Stimulated activated CD8-positive, alpha-beta memory T cell treated with anti-CD3 and anti-CD28 coated beads, Interleukin-15, amount 100 ng/mL, for 1 hour (primary cell): ENCODE data around the gene ADAMTS6.
A peak's percentile ranks its signal among the peaks of the same experiment; 100 is the strongest.

Source experiments
- DNase-seq: peaks from one replicate; pipeline ENCODE4 v3.0.0-alpha.2; 2020; ENCODE audit warnings: low read depth

Gene ADAMTS6

DNA sequence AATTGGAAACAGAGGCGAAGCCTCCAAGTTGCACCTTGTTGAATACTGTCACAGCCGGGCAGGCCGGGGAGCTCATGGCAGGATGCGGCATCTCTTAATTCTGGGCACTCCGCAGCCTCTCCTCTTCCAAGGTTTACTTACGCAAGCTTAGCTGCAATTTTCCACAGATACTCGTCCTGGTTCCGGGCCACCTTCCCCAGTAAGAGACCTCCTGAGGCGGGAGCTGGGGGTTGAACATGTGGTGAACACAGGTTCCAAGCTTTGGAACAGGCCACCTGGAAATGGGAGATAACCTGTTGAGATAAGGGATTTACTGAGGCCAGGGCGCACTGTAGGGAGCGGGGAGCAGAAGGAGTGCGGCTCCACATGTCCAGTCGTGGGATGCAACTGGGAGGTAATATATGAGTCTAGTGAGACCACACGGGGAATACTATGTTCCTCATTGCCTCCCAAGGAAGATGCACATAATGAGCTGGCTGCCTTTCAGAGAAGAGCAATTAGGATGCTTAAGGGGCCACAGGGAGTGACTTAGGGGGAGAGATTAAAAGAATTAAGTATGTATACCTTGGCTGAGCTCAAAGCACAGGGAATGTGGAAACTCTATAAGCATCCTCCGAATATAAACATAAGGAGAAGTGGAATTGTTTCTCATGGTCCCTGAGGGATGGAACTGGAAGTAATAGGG is 377.8 kb downstream of the ADAMTS6 start:
- no peak for DNase-seq

GRCh38 chr5:65102976-65103711 is 378.6 kb downstream of the ADAMTS6 start:
- peak; percentile 20 for DNase-seq

GRCh38 chr5:65102371-65102975 is 379.2 kb downstream of the ADAMTS6 start:
- DNase-seq, result no peak

DNA sequence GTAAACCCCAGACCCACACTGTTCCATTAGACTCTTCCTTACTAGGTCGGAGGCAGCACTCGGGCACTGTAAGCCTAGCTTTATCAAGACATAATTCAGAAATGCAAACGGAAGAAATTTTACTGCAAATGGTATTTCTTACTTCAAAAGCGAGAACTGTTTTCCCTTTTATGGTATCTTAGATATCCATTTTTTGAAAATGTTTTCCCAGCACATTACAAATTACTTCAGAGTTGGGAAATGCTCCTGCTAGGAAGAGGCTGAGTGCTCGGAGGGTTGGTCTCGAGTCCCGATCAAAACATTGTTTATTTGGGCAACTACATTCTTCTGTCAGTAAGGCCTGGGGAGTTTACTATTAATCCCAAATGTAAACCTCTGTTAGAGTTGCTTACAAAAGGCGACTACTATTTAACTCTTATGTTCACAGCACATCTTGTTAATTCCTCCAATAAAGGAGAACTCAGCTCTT is 380.1 kb downstream of the ADAMTS6 start:
- DNase-seq, result no peak

DNA sequence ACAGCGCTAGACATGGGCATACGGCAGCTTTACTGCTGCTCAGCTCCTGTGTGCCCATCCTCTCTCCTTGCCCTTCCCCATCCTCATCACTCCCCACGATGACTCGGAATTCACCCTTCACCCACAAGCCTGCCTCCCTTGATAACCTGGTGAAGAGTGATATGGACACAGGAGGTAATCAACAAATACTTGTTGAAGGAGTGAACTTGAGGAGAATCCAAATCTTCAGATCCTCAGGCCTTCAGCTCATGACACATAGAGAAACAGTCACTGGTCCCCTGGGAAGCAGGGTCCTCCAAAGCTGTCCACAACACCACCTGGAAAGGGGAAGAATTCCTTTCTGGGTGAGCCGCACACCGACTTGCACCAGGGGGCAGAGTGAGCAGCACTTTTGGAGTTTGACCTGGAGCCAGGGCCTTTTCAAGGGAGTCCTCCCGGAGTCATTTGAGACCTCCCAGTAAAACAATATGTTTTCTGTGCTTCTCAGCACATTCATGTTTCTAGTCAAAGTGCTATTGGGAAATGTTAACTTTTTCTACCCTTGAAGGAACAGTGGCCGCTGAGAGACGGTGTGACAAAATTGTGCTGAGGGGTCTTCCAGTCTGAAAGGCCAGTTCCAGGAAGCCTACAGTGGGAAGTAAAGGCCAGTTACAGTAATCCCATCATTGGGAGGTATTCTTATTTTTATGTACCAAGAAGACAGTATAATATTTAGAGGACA is 380.6 kb downstream of the ADAMTS6 start:
- no peak for DNase-seq
